ENCODE data around the gene ANO2.

Gene ANO2

DNA sequence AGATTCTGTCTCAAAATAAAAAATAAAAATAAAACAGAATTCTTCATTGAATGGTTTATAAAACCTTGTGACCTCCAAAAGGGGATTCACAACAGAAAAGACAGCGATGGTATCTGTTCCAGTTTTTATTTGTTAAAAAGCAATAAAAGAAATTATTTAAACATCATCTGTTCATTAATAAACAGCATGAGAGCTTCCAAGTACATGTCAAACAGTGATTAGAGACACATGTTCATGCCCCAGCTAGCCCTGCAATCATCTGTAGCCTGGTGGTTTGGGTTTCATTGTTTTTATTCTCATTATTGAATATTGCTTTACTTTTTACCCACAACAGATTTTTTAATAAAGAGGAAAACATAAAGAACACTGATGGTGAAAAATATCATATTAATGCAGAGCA is 173.3 kb downstream of the ANO2 start:
- no peak for DNase-seq

DNA sequence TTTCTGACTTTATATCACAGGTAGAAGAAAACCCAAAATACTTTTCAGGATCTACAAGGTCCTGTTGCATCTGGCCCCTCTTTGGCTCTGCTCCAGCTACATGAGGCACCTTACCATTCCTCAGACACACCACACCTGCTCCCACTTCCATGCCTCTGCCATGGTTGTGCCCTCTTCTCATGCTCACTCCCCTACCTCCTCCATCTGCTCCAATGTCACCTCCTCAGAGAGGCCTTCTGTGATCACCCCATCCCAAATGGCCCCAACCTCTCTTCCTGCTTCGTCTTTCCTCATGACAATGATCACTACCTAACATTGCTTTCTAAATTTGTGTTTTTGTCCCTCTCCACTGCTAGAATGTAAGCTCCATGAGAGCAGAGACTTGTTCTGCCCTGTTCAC is 174.3 kb downstream of the ANO2 start:
- DNase-seq, result no peak

DNA sequence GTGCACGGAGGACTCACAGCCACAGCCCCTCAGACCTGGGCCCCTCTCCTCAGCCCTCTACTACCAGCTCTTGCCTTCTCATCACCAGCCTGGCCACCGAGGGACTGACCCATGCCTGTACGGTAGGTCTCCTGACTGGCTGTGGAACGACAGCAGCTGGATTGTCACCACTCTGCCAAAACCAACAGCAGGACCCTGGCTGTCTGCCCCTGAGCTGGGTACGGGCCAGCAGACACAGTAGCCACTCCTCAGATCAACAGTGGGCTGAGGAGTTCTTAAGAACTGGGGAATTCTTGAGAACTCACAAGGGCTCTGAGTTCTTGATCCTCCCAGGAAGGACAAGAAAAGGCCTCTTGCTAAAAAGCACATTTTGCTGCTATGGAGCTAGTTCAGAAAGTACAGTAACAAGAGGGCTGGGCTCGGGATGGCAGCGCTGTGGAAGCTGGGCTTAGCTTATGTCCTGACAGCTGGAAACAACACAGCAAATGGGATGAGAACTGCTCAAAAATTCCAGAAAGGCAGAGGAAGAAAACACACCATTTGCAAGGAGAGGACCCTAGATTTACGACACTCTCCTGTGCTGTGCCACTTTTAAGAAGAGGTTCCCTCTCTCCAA is 176.4 kb downstream of the ANO2 start:
- no peak for DNase-seq

DNA sequence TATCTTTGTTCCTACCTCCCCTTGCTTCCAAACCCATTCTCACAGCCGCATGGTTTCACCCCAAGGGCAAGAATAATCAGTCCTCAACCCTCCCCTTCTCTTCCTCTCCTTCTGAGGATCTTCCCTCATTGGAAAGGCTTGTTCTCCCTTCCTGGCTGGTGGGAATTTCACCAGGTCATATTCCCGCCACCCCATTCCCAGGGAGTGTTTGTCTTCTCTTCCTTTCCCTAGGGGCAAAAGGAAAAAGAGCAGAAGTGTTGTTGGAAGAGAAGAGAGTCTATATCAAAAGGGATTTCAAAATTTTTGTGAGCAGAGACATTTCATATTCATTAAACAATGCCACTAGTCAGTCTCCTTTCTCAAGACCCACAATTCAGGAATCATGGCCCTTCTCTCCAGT is 176.9 kb downstream of the ANO2 start:
- no peak for DNase-seq

DNA sequence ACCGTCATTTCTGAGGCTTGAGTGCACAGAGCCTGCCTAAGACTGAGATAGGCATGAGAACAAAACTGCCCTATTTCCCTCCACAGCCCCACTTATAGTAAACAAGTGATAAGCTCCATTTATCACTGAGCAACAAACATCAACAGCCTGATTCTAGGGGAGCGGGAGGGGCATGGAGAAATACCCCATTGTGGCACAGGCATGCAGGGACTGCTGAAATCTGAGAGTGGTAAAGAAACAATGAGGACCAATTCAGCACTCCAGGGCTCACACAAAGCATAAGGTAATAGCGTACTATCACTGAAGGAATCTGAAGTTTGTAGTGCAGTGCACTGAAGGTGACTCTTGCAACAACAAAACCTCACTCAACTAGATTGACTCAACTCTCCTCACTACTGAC is 186.7 kb downstream of the ANO2 start:
- DNase-seq, result no peak

DNA sequence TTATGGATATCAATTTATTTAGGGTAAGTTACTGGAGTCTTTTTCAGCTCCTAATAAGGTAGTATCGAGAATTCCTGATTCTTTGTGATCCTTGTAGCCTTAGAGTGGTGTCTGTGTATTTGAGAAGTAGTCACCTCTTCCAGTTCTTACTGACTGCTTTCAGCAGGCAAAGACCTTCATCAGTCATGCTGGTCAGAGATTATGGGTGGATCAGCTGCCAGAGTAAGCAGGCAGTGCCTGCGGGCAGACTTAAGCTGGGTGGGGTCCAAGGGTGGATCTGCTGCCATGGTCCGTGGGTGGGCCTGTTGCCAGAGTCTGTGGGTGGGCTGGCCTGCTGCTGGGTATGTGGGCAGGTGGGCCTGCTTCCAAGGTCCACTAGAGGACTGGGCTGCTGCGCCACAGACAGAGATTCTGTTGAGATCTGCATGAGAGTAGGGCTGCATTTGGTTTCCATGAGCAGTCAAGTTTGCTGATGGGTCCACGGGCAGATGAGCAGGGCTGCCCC is 188.7 kb downstream of the ANO2 start:
- DNase-seq, result no peak

DNA sequence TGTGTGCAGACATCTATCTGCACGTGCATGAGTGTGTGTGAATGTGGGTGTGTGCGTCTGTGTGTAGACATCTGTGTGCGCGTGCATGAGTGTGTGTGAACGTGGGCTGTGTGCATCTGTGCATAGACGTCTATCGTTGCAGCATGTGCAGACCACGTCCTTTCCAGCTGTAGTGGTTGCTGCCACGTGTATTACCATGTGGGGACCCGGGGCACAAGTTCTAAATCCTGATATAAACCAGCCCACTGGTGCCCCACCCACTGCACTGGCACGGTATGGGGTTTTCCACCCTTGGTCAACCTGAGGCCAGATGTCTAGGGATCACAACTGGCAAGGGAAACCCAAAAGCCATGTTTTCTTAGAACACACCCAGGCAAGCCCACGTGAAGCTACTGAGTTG is 197.0 kb downstream of the ANO2 start:
- no peak for DNase-seq

DNA sequence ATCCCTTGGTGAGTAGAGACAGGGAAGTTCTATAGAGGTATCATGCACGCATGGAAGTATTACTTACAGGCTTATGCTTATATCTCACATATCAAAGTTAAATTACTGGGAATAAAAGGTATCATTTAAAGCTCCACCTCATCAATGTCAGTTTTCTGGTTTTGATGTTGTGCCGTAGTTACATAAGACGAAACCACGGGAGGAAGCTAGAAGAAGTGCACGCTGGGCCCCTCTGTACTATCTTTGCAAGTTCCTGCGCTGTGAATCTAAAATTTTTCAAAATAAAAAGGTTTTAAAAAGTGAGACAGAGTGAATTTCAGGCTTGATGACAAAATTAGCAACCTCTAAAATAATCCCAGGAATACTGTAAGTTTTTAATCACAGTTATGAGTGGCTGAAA is 198.1 kb downstream of the ANO2 start:
- no peak for DNase-seq

DNA sequence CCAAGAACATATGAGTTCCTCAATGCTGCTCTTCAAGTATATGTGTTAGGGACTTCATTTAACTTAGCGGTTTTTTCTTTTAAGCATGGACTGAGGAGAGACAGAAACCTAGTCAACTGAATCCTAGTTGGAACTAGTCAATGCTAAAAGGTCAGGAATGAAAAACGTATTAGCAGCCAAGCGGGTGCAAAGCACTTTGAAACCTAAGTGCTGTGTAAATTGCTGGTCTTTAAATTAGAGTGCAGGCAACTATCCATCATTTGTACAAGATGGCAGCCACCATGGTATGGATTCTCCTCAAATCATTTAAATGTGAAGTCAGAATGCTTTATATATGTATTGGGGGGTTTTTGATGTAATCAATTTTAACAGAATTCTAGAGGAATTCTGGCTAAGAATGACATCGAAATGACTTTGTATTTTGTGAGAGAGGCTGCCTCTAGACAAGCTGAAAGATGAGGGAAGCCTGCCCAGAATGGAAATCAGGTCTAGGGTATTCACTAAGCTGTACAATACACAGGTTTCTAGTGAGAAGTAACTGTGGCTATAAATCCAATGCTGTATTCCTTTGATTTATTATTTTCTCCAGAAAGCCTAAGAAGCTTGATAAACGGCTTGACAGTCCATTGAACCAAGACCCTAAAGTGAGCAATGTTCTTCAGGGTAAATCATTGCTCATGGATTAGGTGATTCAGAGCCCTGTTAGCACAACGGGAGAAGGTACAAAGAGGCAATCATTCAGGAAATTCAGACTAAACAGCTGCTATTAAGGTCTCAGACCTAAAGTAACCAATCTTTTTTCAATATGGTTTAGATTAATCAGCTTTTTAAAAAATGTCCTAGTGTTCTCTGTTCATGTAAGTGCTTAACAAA is 198.8 kb downstream of the ANO2 start:
- no peak for DNase-seq

DNA sequence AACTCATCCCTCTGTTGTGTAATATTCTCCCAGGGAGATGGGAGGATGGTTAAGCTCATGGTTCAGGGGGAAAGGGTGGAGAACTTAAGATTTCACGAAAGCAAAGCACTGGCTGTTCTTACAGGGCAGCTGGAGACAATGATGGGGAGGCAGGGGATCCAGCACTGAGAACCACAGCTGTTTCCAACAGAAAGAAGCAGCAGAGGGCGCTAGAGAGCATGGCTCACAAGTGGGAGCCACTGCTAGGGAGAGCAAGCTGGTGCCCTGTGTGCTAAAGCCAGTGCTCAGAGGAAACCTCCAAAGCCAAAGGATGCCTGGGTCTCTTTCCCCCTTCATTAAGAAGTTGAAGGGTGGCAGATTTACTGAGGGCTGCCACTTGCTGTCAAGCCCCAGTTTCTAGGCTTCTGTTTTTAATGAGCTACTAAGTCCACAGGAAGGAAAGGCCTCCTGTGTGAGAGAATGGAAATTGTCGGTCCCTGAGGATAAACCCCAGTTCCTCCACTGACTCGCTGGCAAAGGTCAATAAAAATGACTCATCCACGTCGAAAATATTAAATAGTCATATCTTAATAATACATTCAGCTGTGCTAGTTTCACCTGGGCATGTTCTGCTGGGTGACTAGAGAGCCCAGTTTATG is 199.7 kb downstream of the ANO2 start:
- DNase-seq, result peak; percentile 56

DNA sequence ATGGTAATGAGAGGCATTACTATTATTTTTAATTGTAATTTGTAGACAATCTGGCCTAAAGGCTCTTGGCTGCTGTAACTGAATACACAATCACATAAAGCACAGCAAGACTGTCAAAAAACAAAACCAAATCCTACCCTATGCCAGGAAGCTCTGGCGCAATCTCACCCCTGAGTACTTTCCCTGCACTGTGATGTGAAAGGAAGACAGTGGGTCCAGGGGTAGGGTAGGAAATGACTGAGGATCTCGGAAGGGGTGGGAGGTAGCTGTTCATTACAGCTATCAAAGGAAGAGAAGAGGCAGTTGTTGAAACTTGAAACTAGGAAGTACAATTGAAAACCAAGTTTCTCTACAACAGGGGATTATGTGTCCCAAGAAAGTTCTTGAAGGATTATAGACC is 202.8 kb downstream of the ANO2 start:
- DNase-seq, result no peak

DNA sequence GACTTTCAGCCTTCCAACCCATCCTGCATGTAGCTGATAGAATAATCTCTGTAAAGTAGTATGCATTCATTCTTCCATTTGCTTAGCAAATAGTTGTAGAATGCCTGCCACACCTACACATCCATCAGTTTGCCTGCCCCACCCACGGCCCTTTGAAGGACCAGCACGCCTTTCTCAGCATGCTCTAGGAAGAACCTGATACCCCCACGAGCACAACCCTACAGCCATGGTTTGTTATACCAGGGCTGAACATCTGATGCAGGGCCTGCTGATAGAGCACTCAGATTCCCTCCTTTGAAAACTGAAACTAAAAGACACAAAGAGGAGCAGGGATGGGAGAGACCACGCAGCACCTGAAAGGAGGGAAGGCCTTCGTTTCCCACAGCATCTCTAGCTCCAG is 205.1 kb downstream of the ANO2 start:
- DNase-seq, result no peak

DNA sequence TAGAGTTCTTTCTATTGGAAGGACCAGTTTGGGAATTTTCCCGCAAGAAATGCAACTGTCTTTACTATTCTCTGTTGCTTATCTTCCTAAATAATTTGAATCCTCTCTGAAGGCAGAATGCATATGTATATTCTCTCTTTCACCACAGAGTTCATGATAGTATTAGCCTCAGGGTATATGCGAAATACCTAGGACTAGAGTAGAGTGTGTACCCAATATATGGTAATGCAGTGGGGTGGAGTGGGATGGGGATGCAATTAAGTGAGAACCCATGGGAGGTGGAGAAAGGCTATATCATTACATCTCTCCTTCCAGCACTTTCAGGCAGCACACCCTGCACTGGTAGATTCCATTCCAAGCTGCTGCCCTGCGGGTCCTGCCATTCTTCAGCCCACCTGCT is 207.3 kb downstream of the ANO2 start:
- no peak for DNase-seq

DNA sequence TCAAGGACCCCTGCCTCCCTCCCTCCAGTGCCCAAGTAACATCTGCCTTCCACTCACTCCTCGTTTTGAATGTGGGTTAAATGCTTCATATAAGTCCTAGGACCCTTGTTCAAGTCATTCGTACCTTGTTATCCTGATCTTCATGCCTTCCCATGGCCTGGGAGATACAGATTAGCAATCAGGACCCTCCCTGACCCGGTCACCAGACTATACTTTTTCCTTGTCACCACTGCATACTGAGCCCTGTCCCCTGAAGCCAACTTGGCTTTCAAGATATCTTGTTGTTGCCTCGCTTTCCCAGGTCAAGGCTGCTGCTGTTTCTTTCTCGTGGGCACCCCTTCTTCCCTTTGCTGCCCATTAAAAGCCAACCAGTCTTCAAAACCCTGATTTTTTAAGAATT is 208.5 kb downstream of the ANO2 start:
- DNase-seq, result no peak

DNA sequence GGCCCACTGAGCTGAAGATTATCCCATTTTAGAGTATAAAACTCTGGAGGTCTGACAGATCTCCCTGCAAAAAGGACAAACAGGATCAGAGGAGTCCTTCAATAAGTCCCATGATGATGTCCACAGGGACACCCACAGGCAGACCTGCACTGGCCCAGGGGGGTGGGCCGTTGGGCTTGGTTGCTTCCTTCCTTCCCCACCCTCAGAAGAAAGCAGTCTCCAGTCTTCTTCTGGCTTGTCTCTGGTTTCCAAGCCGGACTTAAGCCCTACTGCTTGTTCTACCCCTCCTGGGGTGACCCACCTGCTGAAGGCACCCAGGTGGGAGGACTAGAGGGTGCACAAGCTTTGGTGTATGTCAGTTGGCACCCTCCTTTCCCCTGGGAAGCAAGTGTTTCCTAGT is 209.0 kb downstream of the ANO2 start:
- no peak for DNase-seq

DNA sequence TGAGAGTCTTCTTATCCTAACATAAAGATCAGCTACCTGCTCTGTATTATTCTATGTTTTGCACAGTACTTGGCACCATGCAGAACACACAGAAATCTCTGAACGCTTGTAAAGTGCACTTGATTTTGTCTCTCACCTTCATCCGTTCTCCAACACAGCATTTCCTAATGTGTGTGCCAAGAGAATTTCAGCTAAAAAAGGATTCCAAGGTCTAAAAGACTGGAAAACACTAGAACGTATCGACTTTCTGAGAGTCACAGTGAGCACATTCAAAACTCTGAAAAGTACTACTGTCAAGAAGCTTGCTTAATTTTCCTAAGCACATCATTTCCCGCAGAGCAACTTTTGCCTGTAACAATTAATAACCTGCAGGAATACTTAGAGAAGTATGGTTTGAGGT is 211.1 kb downstream of the ANO2 start:
- DNase-seq, result no peak

DNA sequence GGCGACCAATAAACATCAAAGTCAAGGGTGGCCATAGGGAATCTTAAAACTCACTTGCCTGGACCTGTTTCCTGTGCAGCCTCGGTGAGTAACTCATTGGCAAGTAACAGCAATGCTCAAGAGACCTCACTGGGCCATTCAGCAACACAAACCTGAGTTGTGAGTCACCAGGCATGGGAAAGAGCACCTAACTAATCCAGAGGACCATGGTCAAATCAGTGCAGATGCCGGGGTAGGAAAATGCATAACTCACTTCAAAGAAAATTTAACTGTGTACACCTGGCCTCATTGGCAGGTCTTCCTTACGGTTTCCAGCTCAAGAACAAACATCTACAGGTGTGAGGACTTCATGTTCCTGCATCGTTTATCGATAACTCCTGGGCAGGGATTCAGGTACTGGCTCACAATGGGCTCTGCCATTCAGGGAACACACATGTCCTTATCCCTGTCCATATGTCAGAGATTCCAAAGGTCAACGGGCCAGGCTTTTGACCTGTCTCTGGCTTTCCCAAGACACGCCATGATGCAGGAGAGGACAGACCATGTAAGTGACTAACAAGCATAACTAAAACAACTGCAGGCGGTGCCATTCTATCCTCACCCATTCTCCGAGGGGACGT is 211.8 kb downstream of the ANO2 start:
- DNase-seq, result no peak

DNA sequence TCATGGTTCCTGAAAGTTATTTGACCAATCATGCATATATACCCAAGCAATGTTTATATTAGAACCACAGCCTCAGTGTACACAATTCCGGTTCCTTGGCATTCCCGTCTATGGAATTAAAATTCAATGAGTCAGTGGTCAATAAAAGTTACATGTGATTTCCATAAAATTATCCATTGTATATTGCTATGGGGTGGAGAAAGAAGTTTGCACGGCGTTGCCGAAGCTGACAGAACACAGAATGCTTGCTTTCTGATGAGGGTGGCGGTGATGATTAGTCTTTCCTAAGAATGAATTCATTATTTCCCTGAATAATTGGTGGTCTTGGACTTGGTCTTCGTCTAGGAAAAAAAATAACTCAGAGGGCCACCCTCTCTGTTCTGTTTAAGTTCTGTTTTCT is 214.1 kb downstream of the ANO2 start:
- DNase-seq, result no peak

DNA sequence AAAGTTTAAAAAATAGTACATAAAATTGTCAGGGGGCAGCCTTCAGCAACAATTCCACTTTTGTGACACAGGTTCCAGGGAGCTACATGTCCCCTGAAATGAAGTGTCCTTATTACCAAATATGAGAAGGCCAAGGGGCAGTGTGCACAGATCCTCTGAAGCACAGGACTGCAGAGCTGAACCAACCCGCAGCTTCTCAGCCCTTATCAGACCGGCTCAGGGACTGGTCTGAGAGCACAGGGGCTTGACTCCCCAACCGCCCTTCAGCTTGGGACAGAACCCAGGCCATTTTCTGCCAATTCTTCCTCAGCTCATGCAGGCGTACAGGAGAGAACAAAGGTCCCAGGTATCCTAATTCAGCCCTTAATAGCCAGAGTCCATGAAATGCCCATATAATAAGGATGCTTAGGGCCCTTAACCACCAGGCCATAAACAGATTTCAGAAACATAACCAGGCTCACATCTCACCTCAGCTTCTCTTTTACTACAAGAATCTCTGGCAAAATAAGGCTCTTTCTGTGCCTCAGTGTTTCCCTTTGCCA is 221.3 kb downstream of the ANO2 start:
- DNase-seq, result no peak

DNA sequence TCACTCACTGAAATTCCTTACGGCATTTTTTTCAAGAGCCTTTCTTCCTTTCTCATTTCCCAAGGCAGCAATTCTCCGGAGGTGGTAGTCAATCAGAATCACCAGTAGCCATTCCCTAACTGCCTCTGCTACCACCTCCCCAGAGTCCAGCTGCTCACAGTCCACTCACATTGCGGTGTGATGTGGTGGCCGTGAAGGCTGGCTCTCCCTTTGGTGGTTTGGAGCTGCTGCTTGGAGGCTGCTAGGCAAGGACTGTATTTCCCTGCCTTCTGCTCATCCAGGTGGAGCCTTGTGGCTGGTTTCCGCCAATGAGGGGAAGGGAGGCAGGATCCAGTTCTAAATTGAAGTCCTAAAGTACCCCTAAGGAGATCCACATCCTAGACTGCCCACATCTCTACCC is 222.0 kb downstream of the ANO2 start:
- no peak for DNase-seq

DNA sequence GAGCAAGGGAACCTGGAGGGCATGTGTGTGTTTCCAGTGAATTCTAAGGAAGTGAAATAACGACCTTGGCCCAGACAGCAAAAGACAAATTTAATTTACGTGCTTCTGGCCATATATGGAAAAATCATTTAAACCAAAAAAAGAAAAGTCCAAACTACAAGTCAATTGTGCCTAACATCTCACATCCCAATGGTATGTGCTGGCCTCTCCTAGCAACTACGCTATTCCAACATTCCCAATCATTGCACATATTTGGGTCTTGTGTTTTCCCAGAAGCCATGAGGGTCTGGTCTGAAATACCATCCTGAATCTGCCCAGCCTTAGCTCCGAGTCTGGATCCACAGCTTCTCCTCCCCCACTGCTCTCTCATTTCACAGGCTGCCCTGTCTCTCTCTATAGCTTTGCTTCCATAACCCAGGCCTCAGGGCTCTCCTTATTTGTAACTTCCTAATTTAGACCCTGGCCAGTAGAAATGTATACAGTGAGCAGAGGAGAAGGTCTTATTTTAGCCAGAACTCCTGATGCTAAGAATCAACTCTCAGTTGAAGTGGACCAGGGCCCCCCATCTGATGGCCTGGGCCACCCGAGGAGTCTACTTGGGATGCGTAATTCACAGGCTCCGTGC is 224.6 kb downstream of the ANO2 start:
- DNase-seq, result no peak

DNA sequence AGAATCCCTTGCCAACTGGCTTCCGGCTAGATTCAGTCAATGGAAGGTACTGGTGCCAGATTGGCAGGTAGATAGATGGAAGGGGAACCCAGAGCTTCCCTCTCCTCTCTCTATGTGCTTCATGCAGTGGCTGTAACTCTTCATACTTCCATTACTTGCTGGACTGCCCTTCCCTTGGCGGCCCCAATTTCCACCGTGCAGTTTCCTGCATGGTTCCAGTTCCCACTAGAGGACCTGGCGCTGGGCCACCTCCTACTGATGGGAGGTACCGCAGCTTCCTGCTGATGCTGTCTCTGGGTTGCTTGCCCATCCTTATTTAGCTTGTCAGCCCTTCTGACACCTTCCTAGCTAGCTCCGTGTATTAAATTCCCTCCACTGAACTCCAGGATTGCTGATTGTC is 226.4 kb downstream of the ANO2 start:
- no peak for DNase-seq

DNA sequence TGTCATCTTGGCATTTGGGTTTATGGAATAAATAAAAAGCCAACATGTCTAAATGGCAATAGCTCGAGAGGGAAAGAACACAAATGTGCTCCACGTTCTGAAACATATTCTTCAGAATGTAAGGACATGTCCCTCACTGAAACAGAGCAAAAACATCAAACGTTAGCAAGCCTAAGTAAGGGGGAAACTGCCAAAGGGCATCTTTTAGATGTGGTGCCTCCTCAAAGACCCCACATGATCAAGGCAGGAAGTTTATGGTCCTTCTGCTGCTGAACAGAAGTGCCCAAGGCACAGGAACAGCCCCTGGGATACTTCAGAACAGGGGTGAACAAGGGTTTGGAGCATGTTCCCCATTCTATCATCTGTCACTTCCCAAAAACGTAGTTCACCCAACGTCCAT is 227.0 kb downstream of the ANO2 start:
- DNase-seq, result no peak

All from NCI-H146 (cell line).